Lung (tissue), 12 donors: ENCODE data around the gene ACVR1B. TPM values are rescaled to one million over a fixed set of nuclear protein-coding genes. Genes with fewer than 3 reads are reported as not detected.

ENCODE experiments used
- ATAC-seq: fragments of 200-7000 bp; cut with Tn5 transposase; one replicate; pipeline ENCODE4 v1.9.1; 2020; ENCODE audit warnings: moderate number of reproducible peaks; ENCODE audit not compliant: insufficient read depth, low FRiP score
- DNase-seq, 3 donors: peaks; one replicate each; pipeline ENCODE4 v3.0.0-alpha.2; 2013 to 2017
- H3K27ac ChIP-seq, 2 donors: one replicate each; pipeline ENCODE4 v1.5.1; 2013; ENCODE audit warnings: mild to moderate bottlenecking in 2 of 2, moderate library complexity in 2 of 2, control low read depth in 1 of 2, inconsistent platforms in 1 of 2, low read depth in 1 of 2, low read length in 1 of 2
- H3K27me3 ChIP-seq, 3 donors: one replicate each; pipeline ENCODE4 v1.5.1; 2013; ENCODE audit warnings: low read length in 2 of 3; ENCODE audit not compliant: control insufficient read depth in 3 of 3, insufficient read depth in 3 of 3
- H3K36me3 ChIP-seq, 4 donors: one replicate each; pipeline ENCODE4 v1.5.1; 2013; ENCODE audit warnings: low read length in 4 of 4, mild to moderate bottlenecking in 1 of 4, moderate library complexity in 1 of 4; ENCODE audit not compliant: control insufficient read depth in 4 of 4, insufficient read depth in 4 of 4
- H3K4me1 ChIP-seq, 5 donors: one replicate each; pipeline ENCODE4 v1.5.1; 2013; ENCODE audit warnings: low read length in 5 of 5, mild to moderate bottlenecking in 2 of 5, moderate library complexity in 1 of 5; ENCODE audit not compliant: control insufficient read depth in 5 of 5, insufficient read depth in 5 of 5
- H3K4me3 ChIP-seq: one replicate; pipeline ENCODE4 v1.5.1; 2013; ENCODE audit warnings: mild to moderate bottlenecking, control low read depth, moderate library complexity
- H3K9ac ChIP-seq, 2 donors: one replicate each; pipeline ENCODE4 v1.5.1; 2013; ENCODE audit warnings: low read length in 2 of 2, control low read depth in 1 of 2; ENCODE audit not compliant: insufficient read depth in 1 of 2
- H3K9me3 ChIP-seq, 4 donors: one replicate each; pipeline ENCODE4 v1.5.1; 2013; ENCODE audit warnings: low read length in 3 of 4, mild to moderate bottlenecking in 1 of 4, moderate library complexity in 1 of 4; ENCODE audit not compliant: control insufficient read depth in 4 of 4, insufficient read depth in 3 of 4
- WGBS, 2 donors: extraction: QIAGEN DNeasy Blood & Tissue Kit; methylation state at CpG; one replicate each; pipeline ENCODE4 v1.1.7; 2013; 5-methylcytosine and 5-hydroxymethylcytosine counted together
- polyA plus RNA-seq, 2 donors: library from polyadenylated mRNA; stranded (reverse); fragments of 200-250 nt; gene quantifications; one replicate each; pipeline ENCODE4 v1.2.1, GENCODE V29; 2013
- total RNA-seq, 2 donors: library from RNA; depleted of rRNA in 1 of 2; stranded (reverse); fragments of >200 nt in 1 of 2; gene quantifications; one replicate each; pipeline ENCODE4 v1.2.1, GENCODE V29; 2014 to 2021
- TF ChIP-seq, protein P1 (sequence below): IDR thresholded peaks from 2 replicates; pipeline ENCODE4 v1.5.1; 2012; ENCODE audit warnings: mild to moderate bottlenecking; ENCODE audit errors: control extremely low read depth, extremely low read depth
- donor health status: control.
- donor health status: control.
- donor health status: Bipolar disorder and iron deficiency.
- donor health status: healthy.
- donor health status: DM: yes; HTN: yes; CAD: no.

Gene ACVR1B
- total and polyA plus RNA-seq, 4 donors, result 14.0 to 41.7 (median 21.0) TPM

- Histone ChIP-seq H3K27me3 (peaks cover 0 to 25% (median 2%) of the 10 kb centered on the region in 3 donors), H3K36me3 (peaks cover 0 to under 1% (median 0%) of the 10 kb centered on the region in 4 donors), H3K9me3 (no peaks in the 10 kb centered on the region), H3K4me1 (peaks cover 4 to 65% (median 27%) of the 10 kb centered on the region in 5 donors), H3K27ac (peak overlapping the region; percentile 93 to 96), H3K9ac (peak overlapping the region; percentile 16 to 21), H3K4me3 (peak overlapping the region; percentile 61)
- ATAC-seq, result no peak
- no peak for DNase-seq
- TF ChIP-seq, protein P1, sequence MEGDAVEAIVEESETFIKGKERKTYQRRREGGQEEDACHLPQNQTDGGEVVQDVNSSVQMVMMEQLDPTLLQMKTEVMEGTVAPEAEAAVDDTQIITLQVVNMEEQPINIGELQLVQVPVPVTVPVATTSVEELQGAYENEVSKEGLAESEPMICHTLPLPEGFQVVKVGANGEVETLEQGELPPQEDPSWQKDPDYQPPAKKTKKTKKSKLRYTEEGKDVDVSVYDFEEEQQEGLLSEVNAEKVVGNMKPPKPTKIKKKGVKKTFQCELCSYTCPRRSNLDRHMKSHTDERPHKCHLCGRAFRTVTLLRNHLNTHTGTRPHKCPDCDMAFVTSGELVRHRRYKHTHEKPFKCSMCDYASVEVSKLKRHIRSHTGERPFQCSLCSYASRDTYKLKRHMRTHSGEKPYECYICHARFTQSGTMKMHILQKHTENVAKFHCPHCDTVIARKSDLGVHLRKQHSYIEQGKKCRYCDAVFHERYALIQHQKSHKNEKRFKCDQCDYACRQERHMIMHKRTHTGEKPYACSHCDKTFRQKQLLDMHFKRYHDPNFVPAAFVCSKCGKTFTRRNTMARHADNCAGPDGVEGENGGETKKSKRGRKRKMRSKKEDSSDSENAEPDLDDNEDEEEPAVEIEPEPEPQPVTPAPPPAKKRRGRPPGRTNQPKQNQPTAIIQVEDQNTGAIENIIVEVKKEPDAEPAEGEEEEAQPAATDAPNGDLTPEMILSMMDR, result no peak
- 64 to 78% methylated on average over 7 of the region's 7 CpGs for WGBS, 2 donors
Observed at GRCh38 chr12:51907856-51908425, 43.6 kb upstream of the ACVR1B start.

GRCh38 chr12:51908876-51909592, 42.5 kb upstream of the ACVR1B start:
- H3K27ac ChIP-seq, result peak overlapping the region in 1 of 2 donors; percentile 77
- H3K4me1 ChIP-seq, result peaks cover 4 to 72% (median 27%) of the 10 kb centered on the region in 5 donors
- DNase-seq (no peak), ATAC-seq (no peak)
- 64 to 75% methylated on average over 9 of the region's 9 CpGs for WGBS, 2 donors
- H3K4me3 ChIP-seq, result peak overlapping the region; percentile 61
- peaks cover 0 to 5% (median 0%) of the 10 kb centered on the region in 4 donors for H3K36me3 ChIP-seq
- H3K27me3 ChIP-seq, result peaks cover 0 to 25% (median 2%) of the 10 kb centered on the region in 3 donors
- no peak overlapping the region for H3K9ac ChIP-seq
- H3K9me3 ChIP-seq, result no peaks in the 10 kb centered on the region
- TF ChIP-seq, protein P1, result no peak

DNA sequence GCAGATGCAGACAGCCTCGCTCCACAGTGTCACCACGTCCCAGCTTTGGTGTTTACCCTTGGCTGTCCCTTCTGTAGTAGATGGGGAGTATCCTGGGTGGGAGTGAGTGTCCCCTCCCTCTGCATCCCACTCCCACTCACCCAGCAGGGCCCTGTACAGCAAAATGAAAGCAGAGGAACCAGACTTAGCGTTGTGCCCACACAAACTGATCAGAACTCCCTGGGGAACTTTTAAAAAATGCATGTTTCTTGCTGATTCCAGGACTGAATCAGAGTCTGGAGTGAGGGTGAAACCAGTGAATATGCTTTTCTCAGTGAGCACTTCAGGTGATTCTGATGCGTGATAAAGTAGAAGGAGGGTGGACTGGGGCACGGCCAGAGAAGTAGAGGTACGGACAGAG, 41.3 kb upstream of the ACVR1B start:
- H3K27me3 ChIP-seq, result peaks cover 0 to 25% (median 2%) of the 10 kb centered on the region in 3 donors
- H3K27ac ChIP-seq, result peak overlapping the region in 1 of 2 donors; percentile 85
- 65 to 77% methylated on average over 6 of the region's 6 CpGs for WGBS, 2 donors
- peaks cover 0 to 8% (median 3%) of the 10 kb centered on the region in 4 donors for H3K36me3 ChIP-seq
- DNase-seq (no peak), ATAC-seq (no peak)
- peaks cover 0 to under 1% (median 0%) of the 10 kb centered on the region in 4 donors for H3K9me3 ChIP-seq
- TF ChIP-seq, protein P1, result no peak
- peaks cover 4 to 71% (median 24%) of the 10 kb centered on the region in 5 donors for H3K4me1 ChIP-seq
- H3K4me3 ChIP-seq, result peak overlapping the region; percentile 9
- H3K9ac ChIP-seq, result no peak overlapping the region
